NB4 (cell line): Measurements from ENCODE around the gene OXA1L.

ENCODE experiments used
- MYC ChIP-seq: IDR thresholded peaks from 2 replicates; pipeline ENCODE4 v1.6.1; 2011; ENCODE audit warnings: low read depth, low read length
- POLR2A ChIP-seq: IDR thresholded peaks from 2 replicates; pipeline ENCODE4 v1.6.1; 2011; ENCODE audit warnings: mild to moderate bottlenecking; ENCODE audit not compliant: insufficient read length; ENCODE audit errors: extremely low read depth
- TF ChIP-seq, protein P1 (sequence below): IDR thresholded peaks from one replicate; pipeline ENCODE4 v1.5.1; 2012; ENCODE audit warnings: low read depth, low read length
- TF ChIP-seq, protein P2 (sequence below): IDR thresholded peaks from 2 replicates; pipeline ENCODE4 v1.6.1; 2011; ENCODE audit warnings: low read depth, low read length

DNA sequence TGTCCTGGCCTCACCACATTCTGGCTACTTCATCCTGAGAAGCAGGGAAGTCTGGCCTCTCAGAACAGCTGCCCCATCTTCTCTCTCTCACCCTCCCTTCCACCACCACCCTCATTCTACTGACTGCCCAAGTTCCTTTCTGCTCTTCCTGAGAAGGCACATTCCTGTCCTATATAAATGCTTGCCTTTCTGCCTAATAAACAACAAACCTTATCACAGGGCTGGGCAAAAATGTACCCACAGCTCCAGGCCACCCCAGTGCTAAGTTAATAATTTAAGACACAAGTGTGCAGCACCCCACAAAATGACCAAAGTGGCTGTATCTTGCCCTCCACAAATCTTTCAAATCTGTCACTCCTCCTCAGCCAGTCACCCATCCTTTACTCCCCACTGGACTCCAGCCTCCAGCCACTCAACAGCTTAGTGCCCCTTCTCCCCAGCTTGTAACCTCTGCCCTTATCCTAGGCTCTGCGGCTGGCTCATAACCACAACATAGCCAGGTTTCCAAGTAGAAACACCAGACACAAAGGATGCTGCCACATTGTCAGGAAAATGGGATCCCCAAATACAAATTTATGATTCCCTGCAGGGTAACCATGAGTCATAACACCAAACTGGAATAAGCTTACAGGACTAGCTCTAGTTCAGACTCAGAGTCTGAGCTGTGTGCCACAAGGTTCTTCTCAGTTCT lies 15.0 kb downstream of the OXA1L start:
- TF ChIP-seq, protein P1, sequence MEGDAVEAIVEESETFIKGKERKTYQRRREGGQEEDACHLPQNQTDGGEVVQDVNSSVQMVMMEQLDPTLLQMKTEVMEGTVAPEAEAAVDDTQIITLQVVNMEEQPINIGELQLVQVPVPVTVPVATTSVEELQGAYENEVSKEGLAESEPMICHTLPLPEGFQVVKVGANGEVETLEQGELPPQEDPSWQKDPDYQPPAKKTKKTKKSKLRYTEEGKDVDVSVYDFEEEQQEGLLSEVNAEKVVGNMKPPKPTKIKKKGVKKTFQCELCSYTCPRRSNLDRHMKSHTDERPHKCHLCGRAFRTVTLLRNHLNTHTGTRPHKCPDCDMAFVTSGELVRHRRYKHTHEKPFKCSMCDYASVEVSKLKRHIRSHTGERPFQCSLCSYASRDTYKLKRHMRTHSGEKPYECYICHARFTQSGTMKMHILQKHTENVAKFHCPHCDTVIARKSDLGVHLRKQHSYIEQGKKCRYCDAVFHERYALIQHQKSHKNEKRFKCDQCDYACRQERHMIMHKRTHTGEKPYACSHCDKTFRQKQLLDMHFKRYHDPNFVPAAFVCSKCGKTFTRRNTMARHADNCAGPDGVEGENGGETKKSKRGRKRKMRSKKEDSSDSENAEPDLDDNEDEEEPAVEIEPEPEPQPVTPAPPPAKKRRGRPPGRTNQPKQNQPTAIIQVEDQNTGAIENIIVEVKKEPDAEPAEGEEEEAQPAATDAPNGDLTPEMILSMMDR = no peak
- no peak for TF ChIP-seq POLR2A
- TF ChIP-seq MYC = no peak
- TF ChIP-seq, protein P2, sequence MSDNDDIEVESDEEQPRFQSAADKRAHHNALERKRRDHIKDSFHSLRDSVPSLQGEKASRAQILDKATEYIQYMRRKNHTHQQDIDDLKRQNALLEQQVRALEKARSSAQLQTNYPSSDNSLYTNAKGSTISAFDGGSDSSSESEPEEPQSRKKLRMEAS = no peak
